NCI-H524 treated with DMSO at 0.1 percent for 48 hours (cell line): ENCODE measurements around the gene CCDC192.
"Not testable (repeated sequence)": the region's sequence is repeated elsewhere in the genome, so short reads cannot be mapped to it uniquely, and the experiment has no call there.

ENCODE experiments used
- DNase-seq: peaks from one replicate; lab custom pipeline; 2025; lab: John Stamatoyannopoulos, UW

The CCDC192 gene

DNA sequence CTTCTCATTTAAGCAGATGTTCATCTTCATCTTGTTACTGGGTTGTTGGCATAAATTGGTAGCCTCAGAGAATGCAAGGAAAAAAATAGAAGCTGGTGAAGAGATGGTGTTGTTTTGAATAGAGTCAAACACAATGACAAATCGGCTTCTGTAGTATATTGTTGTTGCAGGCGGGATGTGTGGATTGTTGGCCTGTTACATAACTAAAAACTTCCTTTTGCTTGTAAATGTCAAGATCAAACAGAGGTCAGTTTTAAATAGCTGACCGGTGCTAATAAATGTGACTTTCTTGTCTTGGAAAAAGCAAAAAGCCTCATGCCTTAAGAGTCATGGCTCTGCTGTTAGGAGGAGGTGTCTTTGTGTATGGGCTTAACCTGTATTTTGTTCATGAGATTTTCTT lies 59.2 kb downstream of the CCDC192 start:
- no peak for DNase-seq

DNA sequence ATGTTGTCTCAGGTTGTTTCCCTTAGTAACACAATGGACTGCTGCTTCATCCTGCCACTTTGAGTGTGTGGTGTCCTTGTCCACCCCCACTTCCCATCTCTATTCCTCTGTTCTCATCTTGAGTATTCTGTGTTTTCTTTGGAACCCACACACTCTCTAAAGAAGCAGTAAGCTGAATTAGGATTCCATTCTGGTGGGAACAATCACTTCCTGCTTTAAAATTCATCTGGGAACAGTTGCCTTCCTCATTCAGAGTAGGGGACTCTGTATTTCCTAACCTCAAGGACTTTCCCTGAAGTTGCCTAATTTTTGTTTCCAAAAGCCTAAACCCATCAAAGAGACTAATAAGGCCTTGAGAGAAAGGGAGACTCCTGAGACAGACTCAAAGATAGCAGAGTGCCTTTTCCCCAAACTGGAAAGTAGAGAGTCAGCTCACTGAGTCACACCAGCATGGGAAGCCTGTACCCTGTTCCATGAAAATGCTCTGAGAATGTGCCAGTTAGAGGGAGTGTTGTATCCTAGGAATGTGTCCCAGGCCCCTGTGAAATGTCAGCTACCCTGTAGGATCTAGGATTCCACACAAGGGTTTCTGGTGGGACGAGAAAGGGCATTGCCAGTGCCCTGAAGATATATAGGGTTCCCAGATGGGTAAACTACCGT lies 63.6 kb downstream of the CCDC192 start:
- DNase-seq: no peak

DNA sequence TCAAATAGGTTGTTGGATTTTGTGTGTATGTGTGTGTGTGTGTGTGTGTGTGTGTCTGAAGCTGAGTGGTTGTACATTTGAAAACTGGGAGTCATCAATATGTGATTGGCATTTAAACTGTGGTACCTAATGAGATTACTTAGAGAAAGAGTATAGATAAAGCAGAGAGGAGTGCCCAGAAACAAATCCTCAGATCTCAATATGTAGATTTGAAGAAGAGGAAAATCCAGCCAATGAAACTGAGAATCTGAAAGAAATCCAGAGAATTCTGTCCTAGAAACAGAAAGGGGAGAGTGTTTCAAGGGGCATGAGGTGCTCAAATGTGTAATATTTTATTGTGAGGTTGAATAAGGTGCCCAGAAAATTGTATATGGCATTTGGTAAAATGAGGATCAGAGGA lies 66.2 kb downstream of the CCDC192 start:
- no peak for DNase-seq

DNA sequence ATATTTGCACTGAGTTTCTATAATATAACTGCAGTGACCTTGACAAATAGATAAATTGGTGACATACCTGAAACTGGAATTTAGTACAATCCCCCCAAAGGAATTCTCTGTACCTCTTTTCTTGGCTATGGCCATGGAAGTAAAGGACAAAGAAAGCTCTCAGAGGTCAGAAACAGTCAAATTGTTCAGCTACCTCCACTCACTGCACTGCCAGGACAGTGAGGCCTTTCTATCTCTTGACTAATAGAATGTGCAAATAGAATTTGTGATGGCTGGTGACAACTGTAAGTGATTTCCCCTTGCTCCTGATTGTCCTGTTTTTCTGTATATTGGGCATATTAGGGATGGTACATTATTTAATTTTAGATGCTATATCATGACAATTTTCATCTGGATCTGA lies 67.1 kb downstream of the CCDC192 start:
- DNase-seq: no peak

DNA sequence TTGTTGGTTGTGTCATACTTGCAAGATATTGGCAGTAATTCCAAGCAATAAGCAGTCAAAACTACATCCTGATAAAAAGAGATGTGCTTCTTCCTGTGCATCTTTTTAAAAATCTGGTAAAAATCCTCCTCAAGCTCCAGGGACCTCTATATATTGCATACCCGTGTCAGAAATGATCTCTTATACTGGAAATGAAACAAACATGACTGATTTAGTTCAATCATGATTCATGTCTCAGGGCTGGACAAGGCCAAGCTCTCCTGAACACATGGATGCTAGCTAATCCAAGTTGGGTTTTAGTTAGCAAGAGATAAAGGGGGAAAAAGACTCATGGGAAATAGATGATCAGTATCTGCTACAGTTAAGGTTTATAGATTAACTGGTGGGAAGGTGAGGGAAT lies 69.3 kb downstream of the CCDC192 start:
- no peak for DNase-seq

DNA sequence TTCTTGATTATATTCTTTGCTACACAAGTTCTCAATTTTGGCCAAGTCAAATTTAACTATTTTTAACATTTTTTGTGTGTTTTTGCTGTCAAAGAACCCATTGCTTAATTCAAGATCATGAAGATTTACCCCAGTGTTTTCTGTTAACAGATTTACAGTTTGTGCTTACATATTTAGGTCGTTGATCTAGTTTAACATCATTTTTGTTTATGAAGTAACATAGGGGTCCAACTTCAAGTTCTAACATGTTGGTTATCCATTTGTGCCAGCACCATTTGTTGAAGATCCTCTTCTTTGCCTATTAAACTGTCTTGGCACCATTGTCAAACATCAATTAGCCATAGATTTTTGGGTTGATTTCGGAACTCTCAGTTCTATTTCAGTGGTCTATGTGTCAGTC lies 71.0 kb downstream of the CCDC192 start:
- no peak for DNase-seq

DNA sequence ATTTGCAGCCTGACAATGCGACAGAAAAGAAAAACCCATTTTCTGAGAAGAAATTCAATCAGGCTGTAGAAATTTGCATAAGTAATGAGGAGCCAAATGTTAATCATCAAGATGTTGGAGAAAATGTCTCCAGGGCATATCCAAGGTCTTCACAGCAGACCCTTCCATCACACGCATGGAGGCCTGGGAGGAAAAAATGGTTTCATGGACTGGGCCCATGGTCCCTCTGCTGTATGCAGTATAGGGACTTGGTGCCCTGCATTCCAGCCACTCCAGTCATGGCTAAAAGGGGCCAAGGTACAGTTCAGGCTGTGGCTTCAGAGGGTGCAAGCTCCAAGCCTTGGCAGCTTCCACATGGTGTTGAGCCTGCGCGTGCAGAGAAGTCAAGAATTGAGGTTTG lies 73.3 kb downstream of the CCDC192 start:
- DNase-seq: no peak

DNA sequence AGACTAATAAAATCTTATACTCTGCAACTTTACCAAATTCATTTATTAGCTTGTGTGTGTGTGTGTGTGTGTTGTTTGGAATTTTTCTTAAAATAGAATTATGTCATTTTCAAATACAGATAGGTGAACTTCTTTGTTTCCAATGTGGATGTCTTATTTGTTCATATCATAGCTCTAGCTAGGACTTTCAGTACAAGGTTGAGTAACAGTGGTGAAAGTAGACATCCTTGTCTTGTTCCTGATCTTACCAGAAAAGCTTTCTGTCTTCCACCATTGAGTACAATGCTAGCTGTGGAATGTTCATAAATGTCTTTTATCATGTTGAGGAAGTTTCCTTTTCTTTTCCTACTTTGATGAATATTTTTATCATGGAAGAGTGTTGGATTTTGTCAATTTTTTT lies 74.8 kb downstream of the CCDC192 start:
- no peak for DNase-seq

DNA sequence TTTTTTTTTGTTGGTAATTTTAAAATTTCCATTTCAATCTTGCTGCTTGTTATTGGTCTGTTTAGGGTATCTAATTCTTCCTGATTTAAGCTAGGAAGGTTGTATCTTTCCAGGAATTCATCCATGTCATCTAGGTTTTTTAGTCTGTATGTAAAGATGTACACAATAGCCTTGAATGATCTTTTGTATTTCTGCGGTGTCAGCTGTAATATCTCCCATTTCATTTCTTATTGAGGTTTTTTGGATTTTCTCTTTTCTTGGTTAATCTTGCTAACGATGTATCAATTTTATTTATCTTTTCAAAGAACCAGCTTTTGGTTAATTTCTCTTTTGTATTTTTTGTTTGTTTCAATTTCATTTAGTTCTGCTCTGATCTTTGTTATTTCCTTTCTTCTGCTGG lies 79.3 kb downstream of the CCDC192 start:
- DNase-seq: not testable (repeated sequence)

DNA sequence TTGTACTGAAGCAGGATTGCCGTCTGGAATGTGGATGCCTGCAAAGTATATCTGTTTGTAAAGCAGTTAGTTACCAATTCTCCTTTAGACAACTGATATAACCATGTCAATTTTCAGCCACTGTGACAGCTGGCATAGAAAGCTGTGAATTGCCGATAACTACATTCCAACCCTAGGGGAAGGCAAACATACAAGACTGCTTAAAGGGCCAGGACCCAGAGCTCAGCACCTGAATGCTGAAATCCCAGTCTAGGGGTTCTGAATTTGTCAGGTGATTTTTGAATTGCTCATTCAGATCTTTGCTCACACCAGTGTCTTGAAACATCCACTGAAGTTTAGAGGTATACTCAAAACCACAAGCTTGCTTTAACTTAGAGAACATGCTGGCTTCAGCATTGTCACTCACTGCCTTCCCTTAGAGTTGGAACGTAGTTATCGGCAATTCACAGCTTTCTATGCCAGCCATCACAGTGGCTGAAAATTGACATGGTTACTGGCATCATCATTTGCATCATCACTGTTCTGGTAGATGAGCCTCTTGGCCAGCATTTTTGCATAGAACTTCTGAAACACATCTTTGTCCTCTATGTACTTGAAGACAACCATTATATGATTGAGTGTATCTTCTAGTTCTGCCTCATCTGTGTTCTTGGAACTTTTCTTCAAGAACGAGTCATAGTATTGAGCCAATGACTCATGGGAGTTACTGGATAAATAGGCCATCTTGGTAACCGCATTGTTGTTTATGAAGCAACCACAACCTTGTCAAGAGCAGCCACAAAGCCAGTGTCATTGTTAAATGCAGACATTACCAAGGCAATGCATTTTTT lies 82.1 kb downstream of the CCDC192 start:
- no peak for DNase-seq

DNA sequence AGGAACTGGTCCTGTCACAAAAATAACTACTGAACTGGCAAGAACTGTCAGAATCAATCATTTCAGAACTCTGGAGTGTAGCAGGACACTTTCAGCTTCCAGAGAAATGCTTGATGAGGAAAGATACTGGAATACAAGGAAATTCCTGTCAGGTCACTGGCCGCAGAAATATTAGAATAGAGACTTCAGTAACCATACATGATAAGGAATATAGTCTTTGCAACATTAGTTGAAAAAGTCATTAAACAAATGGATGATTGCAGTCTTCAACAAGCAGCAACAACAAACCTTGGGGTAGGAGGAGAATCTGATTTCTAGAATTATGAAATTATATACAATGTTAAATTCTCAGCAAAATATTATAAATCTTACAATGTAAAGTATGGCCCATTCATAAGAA lies 88.2 kb downstream of the CCDC192 start:
- DNase-seq: no peak

DNA sequence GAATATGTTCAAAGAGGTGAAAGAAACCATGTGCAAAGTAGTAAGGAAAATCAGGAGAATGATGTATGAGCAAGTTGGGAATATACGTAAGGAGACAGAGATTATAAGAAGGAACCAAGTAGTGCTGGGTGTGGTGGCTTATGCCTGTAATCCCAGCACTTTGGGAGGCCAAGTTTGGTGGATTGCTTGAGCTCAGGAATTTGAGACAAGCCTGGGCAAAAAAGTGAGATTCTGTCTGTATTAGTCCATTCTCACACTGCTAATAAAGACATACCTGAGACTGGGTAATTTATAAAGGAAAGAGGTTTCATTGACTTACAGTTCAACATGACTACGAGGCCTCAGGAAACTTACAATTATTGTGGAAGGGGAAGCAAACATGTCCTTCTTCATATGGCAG lies 88.7 kb downstream of the CCDC192 start:
- not testable (repeated sequence) for DNase-seq

DNA sequence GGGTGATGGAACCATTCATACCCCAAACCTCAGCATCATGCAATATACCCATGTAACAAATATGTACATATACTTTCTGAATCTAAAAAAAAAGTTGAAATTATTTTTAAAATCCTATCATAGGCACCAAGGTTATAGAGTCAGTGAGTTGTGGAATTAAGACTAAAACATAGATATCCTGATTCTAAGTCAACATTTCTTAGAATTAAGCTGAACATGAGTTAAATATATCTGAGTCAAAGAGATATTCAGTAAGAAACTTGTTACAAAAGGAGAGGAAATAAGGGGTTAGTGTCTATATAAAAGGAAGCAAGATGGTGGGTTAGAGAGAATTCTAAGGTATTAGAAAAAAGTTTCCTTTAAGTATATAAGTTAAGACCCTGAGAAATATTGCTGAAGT lies 89.9 kb downstream of the CCDC192 start:
- no peak for DNase-seq

DNA sequence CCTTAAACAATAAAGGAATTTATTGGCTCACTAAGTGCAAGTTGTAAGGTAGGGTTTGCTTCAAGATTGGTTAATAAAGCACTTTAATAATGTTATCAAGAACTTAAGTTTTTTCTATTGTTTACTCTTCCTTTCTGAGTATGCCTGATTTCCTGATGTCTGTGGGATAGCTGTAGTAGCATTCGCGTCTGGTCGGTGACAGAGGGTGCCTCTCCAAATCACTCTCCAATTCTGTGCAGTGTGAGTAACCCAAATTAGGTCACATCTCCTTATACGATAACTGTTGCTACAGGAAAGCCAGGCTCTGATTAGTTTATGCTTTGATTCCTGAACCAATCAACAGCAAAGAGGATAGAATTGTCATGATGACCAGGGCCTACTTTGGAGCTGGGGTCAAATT lies 90.7 kb downstream of the CCDC192 start:
- DNase-seq: no peak

DNA sequence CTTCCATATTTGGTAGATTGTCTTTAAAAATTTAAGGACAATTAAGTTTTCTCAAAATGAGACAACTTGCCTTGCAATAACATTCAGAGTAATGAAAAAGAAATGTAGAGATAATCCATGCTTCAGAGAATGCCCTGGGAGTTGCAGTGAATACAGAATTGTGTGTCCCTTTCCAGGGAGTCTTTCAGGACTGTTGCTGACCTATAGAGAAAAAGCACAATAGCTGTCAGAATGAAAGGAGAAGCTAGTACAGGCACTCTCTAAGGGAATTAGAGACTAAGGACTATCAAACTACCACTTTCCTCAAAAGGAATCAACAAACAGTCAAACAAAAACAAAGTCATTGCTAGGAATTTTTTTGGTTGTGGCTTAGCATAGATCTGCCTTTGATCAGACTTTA lies 93.0 kb downstream of the CCDC192 start:
- no peak for DNase-seq

DNA sequence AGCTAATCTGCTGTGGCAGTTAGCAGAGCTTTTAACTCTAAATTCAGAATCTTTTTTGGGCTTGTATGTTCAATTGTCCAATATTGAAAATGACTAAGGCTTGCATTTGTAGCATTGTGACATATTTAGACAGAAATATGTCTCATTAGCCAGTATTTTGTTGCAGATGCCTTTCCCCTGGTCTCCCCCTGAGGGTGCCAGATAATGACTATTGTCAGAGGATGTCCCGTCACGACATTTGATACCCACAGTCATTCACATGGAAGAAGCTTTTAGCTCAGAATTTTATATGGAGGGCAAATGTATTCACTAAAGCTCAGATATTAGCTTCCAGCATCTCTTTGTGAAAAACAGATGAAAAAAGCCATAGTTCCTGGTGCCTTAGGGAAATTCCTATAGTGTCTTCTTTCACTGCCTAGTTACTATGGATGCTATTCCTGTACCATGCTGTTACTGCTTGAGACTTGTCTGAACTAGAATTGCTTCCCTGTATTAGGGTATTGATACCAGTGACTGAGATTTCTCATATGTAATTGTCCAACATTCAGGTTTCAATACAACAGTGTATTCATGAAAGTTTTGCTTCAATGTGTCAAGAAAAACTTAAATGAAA lies 96.2 kb downstream of the CCDC192 start:
- DNase-seq: no peak

DNA sequence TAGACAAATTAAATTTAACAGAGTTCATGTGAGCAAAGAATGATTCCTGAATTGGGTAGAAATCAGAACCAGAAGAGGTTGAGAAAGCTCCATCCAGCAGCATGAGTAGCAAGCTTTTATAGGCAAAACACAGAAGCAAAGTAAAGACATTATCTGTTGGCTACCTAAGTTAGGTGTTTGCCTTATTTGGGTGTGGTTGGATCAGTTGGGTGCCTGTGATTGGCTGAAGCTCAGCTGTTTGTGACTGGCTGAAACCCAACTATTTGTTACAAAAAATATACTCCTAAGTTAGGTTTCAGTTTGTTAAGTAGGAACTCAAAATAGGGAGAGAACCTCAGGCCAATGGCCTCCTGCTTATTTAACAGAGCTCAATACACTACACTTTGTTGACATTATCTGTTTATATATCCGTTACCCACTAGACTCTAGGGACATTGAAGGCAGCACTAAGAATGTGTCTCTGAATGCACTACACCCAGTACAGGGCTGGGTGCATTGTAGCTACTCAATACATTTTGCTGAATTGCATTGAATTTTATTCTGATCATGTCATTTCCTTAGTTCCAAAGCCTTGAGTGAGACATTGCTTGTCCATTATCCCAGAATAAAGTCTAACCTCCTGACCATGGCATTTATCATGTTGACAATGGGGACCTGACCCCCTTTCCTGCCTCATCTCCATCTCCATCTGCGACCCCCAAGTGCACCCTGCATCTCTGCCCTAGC lies 98.7 kb downstream of the CCDC192 start:
- DNase-seq: no peak

DNA sequence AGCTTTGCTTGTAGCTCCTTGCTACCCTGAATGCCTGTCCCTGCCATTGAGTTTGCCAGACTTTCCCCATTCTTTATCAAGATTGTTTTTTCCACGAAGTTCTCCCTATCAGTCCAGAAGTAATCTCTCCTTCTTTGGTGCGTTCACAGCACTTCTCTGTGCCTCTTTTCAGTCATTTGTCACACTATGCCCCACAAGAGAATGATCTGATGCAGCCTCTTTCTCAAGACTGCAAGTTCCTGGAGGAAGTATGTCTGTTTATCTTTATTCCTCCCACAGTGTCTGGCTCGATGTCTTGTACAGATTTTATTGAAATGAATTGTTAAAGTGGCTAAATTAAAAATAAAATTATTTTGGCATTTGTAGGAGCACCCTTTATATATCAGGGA lies 99.3 kb downstream of the CCDC192 start:
- no peak for DNase-seq

DNA sequence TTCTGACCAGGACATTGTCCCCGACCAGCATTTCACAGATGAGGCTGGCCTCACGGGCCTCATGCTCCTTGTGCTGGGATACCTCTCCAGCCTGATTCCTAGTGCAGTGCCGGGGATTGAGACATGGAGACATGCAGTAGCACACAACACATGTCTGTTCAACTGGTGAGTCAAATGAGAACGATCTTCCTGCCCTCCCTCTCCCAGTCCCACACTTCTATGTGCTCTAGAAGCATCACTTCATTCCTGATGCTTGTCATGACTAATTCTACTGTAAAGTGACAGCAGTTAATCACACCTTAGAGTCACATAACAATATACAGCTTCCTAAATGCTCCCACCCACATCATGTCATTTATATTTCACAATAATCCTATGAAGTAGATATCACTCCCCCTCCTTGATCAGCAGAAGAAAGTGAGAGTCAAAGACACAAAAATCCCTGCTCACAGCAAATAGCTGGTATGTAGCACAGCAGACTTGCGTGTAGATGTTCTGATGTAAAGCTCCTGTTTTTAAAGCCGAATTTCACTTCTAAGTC lies 101.8 kb downstream of the CCDC192 start:
- DNase-seq: no peak

DNA sequence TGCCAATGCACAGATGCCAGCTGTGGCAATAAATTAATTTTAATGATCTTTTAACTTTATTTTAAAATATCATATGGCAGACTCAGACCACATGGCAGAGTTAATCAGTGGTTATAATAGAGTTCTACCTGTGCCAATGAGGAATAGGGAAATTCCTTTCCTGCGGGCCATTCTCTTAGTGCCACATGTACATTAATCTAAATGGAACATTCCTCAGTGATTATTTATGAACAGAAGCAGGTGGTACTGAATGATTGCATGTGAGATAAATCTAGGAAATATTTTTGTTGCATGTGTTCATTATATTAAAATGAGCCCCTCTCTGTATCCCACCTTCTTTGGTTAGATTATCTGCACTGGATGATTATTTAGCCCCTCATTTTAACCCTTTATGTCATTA lies 102.3 kb downstream of the CCDC192 start:
- no peak for DNase-seq

DNA sequence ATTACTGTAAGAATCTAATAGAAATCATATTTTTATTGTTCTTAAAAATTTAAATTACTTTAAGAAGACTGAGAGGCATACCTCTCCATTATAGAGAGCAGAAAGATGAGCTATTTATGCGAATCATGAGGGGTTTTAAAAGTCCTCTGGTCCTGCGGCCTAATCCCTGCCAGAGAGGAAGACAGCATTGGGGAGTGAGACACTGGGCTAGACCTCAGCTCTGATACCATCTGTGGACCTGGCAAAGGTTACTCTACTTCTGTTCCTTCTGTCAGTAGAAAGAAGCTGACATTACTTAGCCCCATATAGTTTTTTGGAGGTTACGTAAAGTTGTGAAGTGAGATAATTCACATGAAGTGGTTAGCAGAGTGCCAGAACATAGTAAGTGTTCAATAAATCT lies 103.6 kb downstream of the CCDC192 start:
- no peak for DNase-seq

DNA sequence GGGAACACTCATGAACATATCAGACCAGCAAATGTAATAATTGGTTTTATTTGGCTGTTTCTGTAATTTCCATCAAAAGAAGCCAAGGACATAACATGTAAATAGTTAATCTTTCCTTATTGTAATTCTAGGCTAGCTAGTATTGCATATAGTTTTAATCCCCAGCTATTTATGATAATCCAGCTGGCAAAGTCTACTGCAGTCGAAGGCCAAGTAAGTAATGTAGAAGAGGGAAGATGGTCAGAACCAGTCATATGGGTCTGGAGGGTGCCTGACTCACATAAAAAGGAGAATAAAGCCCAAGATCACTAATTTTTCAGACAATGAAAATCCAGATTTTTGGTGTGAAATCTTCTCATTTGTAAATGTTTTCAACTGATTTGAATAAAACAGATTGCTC lies 106.3 kb downstream of the CCDC192 start:
- DNase-seq: no peak
